LNCaP clone FGC (cell line): ENCODE data around the gene SLC45A1.

Source experiments
- DNase-seq: peaks from one replicate; pipeline ENCODE4 v3.0.0-alpha.2; 2011; ENCODE audit warnings: low read depth
- H3K4me3 ChIP-seq: 2 replicates; pipeline ENCODE4 v1.5.1; 2011; ENCODE audit warnings: mild to moderate bottlenecking, low read depth, low read length, control low read depth
- CTCF ChIP-seq: IDR thresholded peaks from 2 replicates; pipeline ENCODE4 v1.5.1; 2012; ENCODE audit warnings: mild to moderate bottlenecking; ENCODE audit not compliant: control insufficient read depth, insufficient read depth; ENCODE audit errors: extremely low read depth

The SLC45A1 gene

GRCh38 chr1:8326265-8326664, 8.4 kb downstream of the SLC45A1 start:
- H3K4me3 ChIP-seq = no peak overlapping the region
- no peak for TF ChIP-seq CTCF
- no peak for DNase-seq

- no peak for TF ChIP-seq CTCF
- no peak for DNase-seq
- H3K4me3 ChIP-seq = no peak overlapping the region
These were observed 10.4 kb downstream of the SLC45A1 start for GRCh38 chr1:8328271-8328670.

GRCh38 chr1:8329439-8329838, 11.5 kb downstream of the SLC45A1 start:
- H3K4me3 ChIP-seq = no peak overlapping the region
- TF ChIP-seq CTCF = no peak
- DNase-seq = no peak

- DNase-seq = no peak
- no peak for TF ChIP-seq CTCF
- H3K4me3 ChIP-seq = no peak overlapping the region
These were observed 11.9 kb downstream of the SLC45A1 start for GRCh38 chr1:8329858-8330257.

- no peak for DNase-seq
- no peak overlapping the region for H3K4me3 ChIP-seq
- TF ChIP-seq CTCF = no peak
These were observed 12.6 kb downstream of the SLC45A1 start for GRCh38 chr1:8330271-8331125.

- TF ChIP-seq CTCF = no peak
- DNase-seq = no peak
- H3K4me3 ChIP-seq = no peak overlapping the region
These were observed 14.9 kb downstream of the SLC45A1 start for GRCh38 chr1:8332806-8333205.
